PFSK-1 (cell line): ENCODE results near the gene CACNA2D2.

Source experiments
- FOXP2 ChIP-seq: optimal IDR thresholded peaks from 2 replicates; pipeline ENCODE3; 2011; ENCODE audit warnings: borderline replicate concordance, control low read depth, inconsistent platforms; ENCODE audit not compliant: insufficient read depth; ENCODE audit errors: extremely low read length, extremely low read depth
- POLR2AphosphoS5 ChIP-seq: IDR thresholded peaks from 2 replicates; pipeline ENCODE4 v1.6.1; 2012; ENCODE audit warnings: low read depth, mild to moderate bottlenecking, control low read depth, low read length, moderate library complexity
- REST ChIP-seq, 2 experiments: IDR thresholded peaks; 2 replicates each; pipeline versions ENCODE4 v1.6.1 to v1.8.0; 2011 to 2012; ENCODE audit warnings: low read depth in 2 of 2, low read length in 2 of 2, control low read depth in 1 of 2, inconsistent platforms in 1 of 2, mild to moderate bottlenecking in 1 of 2, moderate library complexity in 1 of 2; ENCODE audit not compliant: insufficient read depth in 1 of 2

- TF ChIP-seq REST (IDR thresholded peaks at IDR 0.05; ENCODE audit: insufficient read depth in 1 of 2, low read depth in 2 of 2, low read length in 2 of 2): no peak
- no peak for TF ChIP-seq POLR2AphosphoS5
- no peak for TF ChIP-seq FOXP2
Measured at GRCh38 chr3:50374363-50375257, 128.8 kb downstream of the CACNA2D2 start.
